Endothelial cell of umbilical vein (primary cell): Measurements from ENCODE around the gene DLG1. TPM values are rescaled to one million over a fixed set of nuclear protein-coding genes. Genes with fewer than 3 reads are reported as not detected.
"Not testable (repeated sequence)": the region's sequence is repeated elsewhere in the genome, so short reads cannot be mapped to it uniquely, and the experiment has no call there.

Experiments
- BruUV-seq: library from RNA; stranded (reverse); fragments of 400-500 nt; replicated peaks from 2 replicates; lab custom pipeline; 2021; lab: Mats Ljungman, UMichigan
- CTCF ChIA-PET: fragments of 300-600, 350-600 bp; sonication (Branson Sonifier 250); formaldehyde crosslinking; loops from one replicate; lab custom pipeline; 2021; ENCODE audit warnings: antibody characterized with exemption, inconsistent platforms; lab: Charles Lee
- POLR2A ChIA-PET: fragments of 300-600, 350-600 bp; sonication (Branson Sonifier 250); formaldehyde crosslinking; loops from one replicate; lab custom pipeline; 2021; ENCODE audit warnings: antibody characterized with exemption, inconsistent platforms; lab: Charles Lee
- DNase-seq: peaks from one replicate; pipeline ENCODE4 v3.0.0-alpha.2; 2011; ENCODE audit warnings: low read depth, low spot score
- FAIRE-seq: peaks from 2 replicates; lab custom pipeline; 2011; peaks lifted over from hg19 to GRCh38; lab: Jason Lieb, UNC
- H2AFZ ChIP-seq: 2 replicates; pipeline ENCODE4 v1.6.0; 2012; ENCODE audit warnings: low read depth, low read length, control low read depth, inconsistent platforms
- H3K27ac ChIP-seq: 2 replicates; pipeline ENCODE4 v1.5.1; 2011; ENCODE audit warnings: low read depth, mild to moderate bottlenecking, control low read depth, low read length, moderate library complexity; ENCODE audit not compliant: insufficient read depth
- H3K27me3 ChIP-seq, 2 experiments: 2 replicates each; pipeline versions ENCODE4 v1.6.0 to v1.6.1; 2011; ENCODE audit warnings: low read length in 2 of 2, mixed read lengths in 1 of 2; ENCODE audit not compliant: control insufficient read depth in 2 of 2, insufficient read depth in 2 of 2
- H3K36me3 ChIP-seq, 2 experiments: 2 replicates in 1 of 2; 3 replicates in 1 of 2; pipeline ENCODE4 v1.5.1; 2011; ENCODE audit warnings: low read length in 2 of 2, mild to moderate bottlenecking in 1 of 2, moderate library complexity in 1 of 2; ENCODE audit not compliant: control insufficient read depth in 2 of 2, insufficient read depth in 2 of 2; ENCODE audit errors: extremely low read depth in 1 of 2
- H3K4me1 ChIP-seq: 3 replicates; pipeline ENCODE4 v1.5.1; 2011; ENCODE audit warnings: mild to moderate bottlenecking, low read length; ENCODE audit not compliant: control insufficient read depth, insufficient read depth; ENCODE audit errors: extremely low read depth
- H3K4me2 ChIP-seq: 2 replicates; pipeline ENCODE4 v1.6.1; 2011; ENCODE audit warnings: low read length, control low read depth, mixed read lengths; ENCODE audit not compliant: insufficient read depth
- H3K4me3 ChIP-seq, 3 experiments: fragments of 200-600 bp in 1 of 3; sonication (generic), shearing (Covaris generic) in 1 of 3; replicated peaks in 1 of 3; 2 replicates each; pipeline ENCODE4 v1.5.1; 2011 to 2016; ENCODE audit warnings: control low read depth in 3 of 3, low read length in 3 of 3, mild to moderate bottlenecking in 2 of 3, inconsistent platforms in 1 of 3, low read depth in 1 of 3, moderate library complexity in 1 of 3; ENCODE audit not compliant: insufficient read depth in 1 of 3
- H3K79me2 ChIP-seq: 2 replicates; pipeline ENCODE4 v1.6.0; 2012; ENCODE audit warnings: low read length, inconsistent platforms; ENCODE audit not compliant: control insufficient read depth, insufficient read depth
- H3K9ac ChIP-seq: replicated peaks from 2 replicates; pipeline ENCODE3; 2011; ENCODE audit warnings: low read length, control low read depth; ENCODE audit not compliant: insufficient read depth; ENCODE audit errors: extremely low read depth
- H3K9me1 ChIP-seq: replicated peaks from 3 replicates; pipeline ENCODE4 v1.6.0; 2011; ENCODE audit warnings: mild to moderate bottlenecking, low read length; ENCODE audit not compliant: control insufficient read depth, insufficient read depth; ENCODE audit errors: extremely low read depth
- H3K9me3 ChIP-seq: replicated peaks from 2 replicates; pipeline ENCODE4 v1.5.1; 2012; ENCODE audit warnings: low read length, inconsistent platforms; ENCODE audit not compliant: control insufficient read depth, insufficient read depth
- H4K20me1 ChIP-seq: replicated peaks from 2 replicates; pipeline ENCODE3; 2011; ENCODE audit warnings: mild to moderate bottlenecking, low read length; ENCODE audit not compliant: control insufficient read depth, insufficient read depth; ENCODE audit errors: extremely low read depth
- CTCF ChIP-seq, 2 donors: IDR thresholded peaks; 1 replicate in 1 of 2; 2 replicates in 1 of 2; pipeline ENCODE4 v1.5.1; 2011; ENCODE audit warnings: low read length in 2 of 2, mild to moderate bottlenecking in 2 of 2, moderate library complexity in 2 of 2, control low read depth in 1 of 2, inconsistent platforms in 1 of 2, low read depth in 1 of 2; ENCODE audit not compliant: insufficient read depth in 1 of 2; ENCODE audit errors: extremely low read depth in 1 of 2
- EZH2 ChIP-seq: IDR thresholded peaks from 2 replicates; pipeline ENCODE4 v1.6.1; 2012; ENCODE audit warnings: borderline replicate concordance, low read depth, mild to moderate bottlenecking, moderate library complexity, low read length, inconsistent platforms; ENCODE audit not compliant: severe bottlenecking
- FOS ChIP-seq: IDR thresholded peaks from 2 replicates; pipeline ENCODE4 v1.6.1; 2011; ENCODE audit warnings: mild to moderate bottlenecking, low read length, moderate library complexity, borderline replicate concordance; ENCODE audit not compliant: insufficient read depth
- GATA2 ChIP-seq: IDR thresholded peaks from 2 replicates; pipeline ENCODE4 v1.7.0; 2011; ENCODE audit warnings: low read depth, mild to moderate bottlenecking, moderate library complexity, mixed read lengths, low read length; ENCODE audit not compliant: insufficient read length, insufficient read depth
- JUN ChIP-seq: IDR thresholded peaks from 2 replicates; pipeline ENCODE4 v1.6.1; 2011; ENCODE audit warnings: borderline replicate concordance, low read depth; ENCODE audit not compliant: insufficient read length, insufficient read depth
- MAX ChIP-seq: IDR thresholded peaks from 2 replicates; pipeline ENCODE4 v1.6.1; 2011; ENCODE audit not compliant: insufficient read depth, insufficient read length
- MYC ChIP-seq: IDR thresholded peaks from one replicate; pipeline ENCODE4 v1.6.1; 2011; ENCODE audit warnings: mild to moderate bottlenecking, low read depth, low read length
- POLR2A ChIP-seq: IDR thresholded peaks from 2 replicates; pipeline ENCODE4 v1.6.1; 2012; ENCODE audit warnings: low read depth, mild to moderate bottlenecking, control low read depth, low read length
- POLR2AphosphoS5 ChIP-seq: IDR thresholded peaks from 2 replicates; pipeline ENCODE4 v1.6.1; 2012; ENCODE audit warnings: low read depth, mild to moderate bottlenecking, control low read depth, low read length, moderate library complexity; ENCODE audit not compliant: insufficient read depth
- dilution Hi-C: fragments of 300-500 bp; cut with MboI; formaldehyde crosslinking; loops from one replicate; pipeline ENCODE4 v1.15.0; 2019; ENCODE audit warnings: low sequenced_read_pairs; ENCODE audit not compliant: extremely low pct_ligation_motif_present
- intact Hi-C: fragments of 100-400 bp; cut with micrococcal nuclease; formaldehyde crosslinking; loops from one replicate; pipeline ENCODE4 v1.10.0; 2022
- polyA plus RNA-seq, 4 experiments: library from polyadenylated mRNA; depleted of rRNA in 3 of 4; stranded (reverse) in 3 of 4; unstranded in 1 of 4; fragments of >200 nt; gene quantifications; 2 replicates each; pipeline versions ENCODE4 v1.2.1 to v1.2.3, GENCODE V29; 2011 to 2012; ENCODE audit warnings: missing spikeins in 1 of 4
- total RNA-seq: library from RNA; stranded (reverse); gene quantifications from 2 replicates; pipeline ENCODE4 v1.2.3, GENCODE V29; 2021

DLG1 gene
- total and polyA plus RNA-seq, 2 donors (not counting 3 experiments of a cell fraction or from before 2014, with no cell fraction given) = 26.5 to 80.1 TPM

GRCh38 chr3:197201791-197202452 is 96.5 kb downstream of the DLG1 start:
- no peak overlapping the region for H3K27ac ChIP-seq
- peaks cover 13% of the 10 kb centered on the region for H4K20me1 ChIP-seq
- TF ChIP-seq EZH2 (no peak), MAX (no peak), CTCF (IDR thresholded peaks at IDR 0.05; ENCODE audit: extremely low read depth in 1 of 2, insufficient read depth in 1 of 2, low read depth in 1 of 2, low read length in 2 of 2) (no peak), FOS (no peak), POLR2AphosphoS5 (no peak), MYC (no peak), JUN (no peak), POLR2A (no peak), GATA2 (no peak)
- H3K4me3 ChIP-seq = no peak overlapping the region
- dilution Hi-C loops (no loop called here), intact Hi-C loops (no loop called here)
- H3K9ac ChIP-seq = no peak overlapping the region
- ChIA-PET POLR2A (no interaction called here), CTCF (interaction anchor here (0.9 kb wide), 1 partner anchor 36 kb away, joined by 7 read pairs; no protein-coding TSS in a partner anchor)
- H3K27me3 ChIP-seq = no peaks in the 10 kb centered on the region
- H3K4me1 ChIP-seq = peaks cover 11% of the 10 kb centered on the region
- FAIRE-seq (no peak), DNase-seq (no peak)
- BruUV-seq = no TSS peak
- no peak overlapping the region for H2AFZ ChIP-seq
- no peaks in the 10 kb centered on the region for H3K36me3 ChIP-seq
- no peaks in the 10 kb centered on the region for H3K9me3 ChIP-seq
- H3K4me2 ChIP-seq = no peak overlapping the region
- peaks cover 92% of the 10 kb centered on the region for H3K79me2 ChIP-seq
- no peaks in the 10 kb centered on the region for H3K9me1 ChIP-seq

- CTCF ChIA-PET, H2AFZ ChIP-seq, dilution Hi-C loops, H3K9me1 ChIP-seq, POLR2A ChIA-PET, H3K4me2 ChIP-seq, DNase-seq, H3K27me3 ChIP-seq, H3K36me3 ChIP-seq, BruUV-seq, FAIRE-seq, H3K9me3 ChIP-seq, H3K27ac ChIP-seq, H3K9ac ChIP-seq, intact Hi-C loops, H3K4me3 ChIP-seq: not testable (repeated sequence)
- Histone ChIP-seq H4K20me1 (peaks cover 11% of the 10 kb centered on the region), H3K4me1 (peaks cover 11% of the 10 kb centered on the region), H3K79me2 (peaks cover 96% of the 10 kb centered on the region)
Observed at GRCh38 chr3:197200856-197201255, 97.6 kb downstream of the DLG1 start.
